HepG2 (cell line): Measurements from ENCODE around the gene PTX4. TPM values are rescaled to one million over a fixed set of nuclear protein-coding genes. Genes with fewer than 3 reads are reported as not detected.

Source experiments
- CCAR2 ChIP-seq: fragments of 200-400 bp; formaldehyde crosslinking; optimal IDR thresholded peaks from 2 replicates; pipeline ENCODE3; 2018; ENCODE audit warnings: low read depth, mild to moderate bottlenecking, low read length, moderate library complexity
- FLYWCH1 ChIP-seq: sonication (generic); formaldehyde crosslinking; IDR thresholded peaks from 2 replicates; pipeline ENCODE4 v1.8.1; 2023; ENCODE audit warnings: mild to moderate bottlenecking, missing genetic modification reagents
- HMGXB4 ChIP-seq, 2 experiments: sonication (generic) in 1 of 2; formaldehyde crosslinking in 1 of 2; IDR thresholded peaks; 2 replicates each; pipeline versions ENCODE4 v1.4.0 to v1.6.1; 2018 to 2020; ENCODE audit warnings: missing genetic modification reagents in 2 of 2, borderline replicate concordance in 1 of 2, low read depth in 1 of 2, mild to moderate bottlenecking in 1 of 2, missing biosample characterization in 1 of 2
- MTF1 ChIP-seq: sonication (generic); formaldehyde crosslinking; IDR thresholded peaks from 2 replicates; pipeline ENCODE4 v1.5.0; 2020; ENCODE audit warnings: missing genetic modification reagents
- NRL ChIP-seq: sonication (generic); formaldehyde crosslinking; IDR thresholded peaks from 2 replicates; pipeline ENCODE4 v1.5.0; 2020; ENCODE audit warnings: missing genetic modification reagents, mild to moderate bottlenecking, moderate library complexity, borderline replicate concordance
- ONECUT2 ChIP-seq: sonication (generic); formaldehyde crosslinking; IDR thresholded peaks from 2 replicates; pipeline ENCODE4 v1.4.0; 2020; ENCODE audit warnings: missing genetic modification reagents
- SKIL ChIP-seq: sonication (generic); formaldehyde crosslinking; IDR thresholded peaks from 2 replicates; pipeline ENCODE4 v1.8.0; 2022; ENCODE audit warnings: missing genetic modification reagents, mild to moderate bottlenecking, moderate library complexity, borderline replicate concordance
- TGIF2 ChIP-seq: IDR thresholded peaks from 2 replicates; pipeline ENCODE4 v1.6.1; 2016; ENCODE audit warnings: control low read depth, missing compliant biosample characterization
- ZNF101 ChIP-seq: sonication (generic); formaldehyde crosslinking; IDR thresholded peaks from 2 replicates; pipeline ENCODE4 v1.4.0; 2020; ENCODE audit warnings: mild to moderate bottlenecking, low read depth, missing genetic modification reagents, borderline replicate concordance
- ZNF605 ChIP-seq: sonication (generic); formaldehyde crosslinking; IDR thresholded peaks from 2 replicates; pipeline ENCODE4 v1.8.0; 2022; ENCODE audit warnings: mild to moderate bottlenecking, missing genetic modification reagents
- polyA plus RNA-seq, 8 experiments: library from polyadenylated mRNA; depleted of rRNA in 3 of 8; stranded (reverse) in 7 of 8; unstranded in 1 of 8; fragments of >200 nt; fragmentation: Illumina TruSeq in 4 of 8; extraction: Trizol in 4 of 8; gene quantifications; 2 replicates each; pipeline versions ENCODE4 v1.2.1 to v1.2.3, GENCODE V29; 2011 to 2016; ENCODE audit warnings: low read depth in 4 of 8, missing spikeins in 1 of 8, mixed read lengths in 1 of 8; ENCODE audit not compliant: insufficient read depth in 1 of 8
- total RNA-seq, 5 experiments: library from RNA; depleted of rRNA; stranded (reverse); fragments of >200 nt; fragmentation: Illumina TruSeq; extraction: Trizol; gene quantifications; 2 replicates each; pipeline ENCODE4 v1.2.3, GENCODE V29; 2016; ENCODE audit warnings: low read depth in 1 of 5
- TF ChIP-seq, protein P1 (sequence below): sonication (generic); formaldehyde crosslinking; conservative IDR thresholded peaks from 2 replicates; pipeline ENCODE4 v1.8.0; 2022; ENCODE audit warnings: missing genetic modification reagents
- TF ChIP-seq, protein P2 (sequence below): sonication (generic); formaldehyde crosslinking; IDR thresholded peaks from 2 replicates; pipeline ENCODE4 v1.5.0; 2020; ENCODE audit warnings: mild to moderate bottlenecking, missing genetic modification reagents, borderline replicate concordance
- TF ChIP-seq, protein P3 (sequence below): sonication (generic); formaldehyde crosslinking; IDR thresholded peaks from 2 replicates; pipeline ENCODE4 v1.8.0; 2023; ENCODE audit warnings: mild to moderate bottlenecking, missing genetic modification reagents
- TF ChIP-seq, protein P4 (sequence below): sonication (generic); formaldehyde crosslinking; IDR thresholded peaks from 2 replicates; pipeline ENCODE4 v1.5.1; 2020; ENCODE audit warnings: missing genetic modification reagents, mild to moderate bottlenecking, borderline replicate concordance

PTX4 gene
- total and polyA plus RNA-seq, 2 of the 13 experiments (the other 11 are each of a cell fraction or from before 2014, with no cell fraction given): 0.04 TPM; not detected in 1

DNA sequence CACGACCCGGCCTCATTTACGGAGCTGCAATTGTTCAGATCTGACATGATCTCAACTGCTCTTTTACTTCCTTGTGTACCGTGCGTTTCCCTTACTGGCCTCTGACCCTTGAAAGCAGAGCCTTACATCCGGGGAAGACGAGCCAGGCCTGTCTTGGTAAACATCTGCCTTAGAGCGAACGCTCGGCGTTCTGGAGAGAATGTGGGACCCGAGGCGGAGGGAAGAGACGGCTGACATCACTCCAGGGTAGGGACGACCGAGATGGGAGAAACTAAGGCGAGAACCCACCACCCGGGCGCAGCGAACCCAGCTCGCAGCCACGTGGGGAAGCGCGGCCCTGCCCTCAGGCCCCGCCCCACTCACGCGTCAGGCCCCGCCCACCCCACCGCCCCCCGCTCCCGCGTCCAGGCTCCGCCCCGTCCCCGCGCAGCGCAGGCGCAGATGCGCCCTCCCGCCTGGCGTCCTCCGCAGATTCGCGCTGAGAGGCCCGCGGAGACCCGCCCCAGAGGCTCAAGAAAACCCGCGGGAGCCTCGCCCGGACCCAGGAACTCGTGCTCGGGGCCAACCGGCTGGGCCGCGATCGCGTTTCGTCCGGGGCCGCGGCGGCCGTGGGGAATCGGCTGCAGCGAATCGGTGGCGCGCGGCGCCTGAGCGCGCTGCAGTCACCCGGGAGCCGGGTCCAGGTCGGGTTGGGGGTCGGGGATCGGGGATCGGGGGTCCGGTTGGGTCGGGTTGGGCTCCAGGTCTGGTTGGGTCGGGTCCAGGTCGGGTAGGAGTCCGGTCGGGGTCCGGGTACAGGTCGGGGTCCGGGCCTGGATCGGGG lies 4.4 kb upstream of the PTX4 start, which contains the start of gene TELO2 (continued):
- TF ChIP-seq, protein P1, sequence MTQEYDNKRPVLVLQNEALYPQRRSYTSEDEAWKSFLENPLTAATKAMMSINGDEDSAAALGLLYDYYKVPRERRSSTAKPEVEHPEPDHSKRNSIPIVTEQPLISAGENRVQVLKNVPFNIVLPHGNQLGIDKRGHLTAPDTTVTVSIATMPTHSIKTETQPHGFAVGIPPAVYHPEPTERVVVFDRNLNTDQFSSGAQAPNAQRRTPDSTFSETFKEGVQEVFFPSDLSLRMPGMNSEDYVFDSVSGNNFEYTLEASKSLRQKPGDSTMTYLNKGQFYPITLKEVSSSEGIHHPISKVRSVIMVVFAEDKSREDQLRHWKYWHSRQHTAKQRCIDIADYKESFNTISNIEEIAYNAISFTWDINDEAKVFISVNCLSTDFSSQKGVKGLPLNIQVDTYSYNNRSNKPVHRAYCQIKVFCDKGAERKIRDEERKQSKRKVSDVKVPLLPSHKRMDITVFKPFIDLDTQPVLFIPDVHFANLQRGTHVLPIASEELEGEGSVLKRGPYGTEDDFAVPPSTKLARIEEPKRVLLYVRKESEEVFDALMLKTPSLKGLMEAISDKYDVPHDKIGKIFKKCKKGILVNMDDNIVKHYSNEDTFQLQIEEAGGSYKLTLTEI (CRISPR knock-in tag): no peak
- TF ChIP-seq ZNF605 (CRISPR knock-in tag): peak; percentile 9; the same call in 1 of the 2 replicates
- TF ChIP-seq TGIF2 (CRISPR knock-in tag): no peak; the same call in 1 of the 2 replicates
- peak; percentile 61 to 83; a peak in 1 of 4 replicates for TF ChIP-seq HMGXB4 (CRISPR knock-in tag; IDR thresholded peaks at IDR 0.05; ENCODE audit: borderline replicate concordance in 1 of 2, low read depth in 1 of 2)
- TF ChIP-seq MTF1 (CRISPR knock-in tag): no peak
- TF ChIP-seq NRL: peak; percentile 81; the same call in 1 of the 2 replicates
- TF ChIP-seq CCAR2: no peak
- TF ChIP-seq, protein P2, sequence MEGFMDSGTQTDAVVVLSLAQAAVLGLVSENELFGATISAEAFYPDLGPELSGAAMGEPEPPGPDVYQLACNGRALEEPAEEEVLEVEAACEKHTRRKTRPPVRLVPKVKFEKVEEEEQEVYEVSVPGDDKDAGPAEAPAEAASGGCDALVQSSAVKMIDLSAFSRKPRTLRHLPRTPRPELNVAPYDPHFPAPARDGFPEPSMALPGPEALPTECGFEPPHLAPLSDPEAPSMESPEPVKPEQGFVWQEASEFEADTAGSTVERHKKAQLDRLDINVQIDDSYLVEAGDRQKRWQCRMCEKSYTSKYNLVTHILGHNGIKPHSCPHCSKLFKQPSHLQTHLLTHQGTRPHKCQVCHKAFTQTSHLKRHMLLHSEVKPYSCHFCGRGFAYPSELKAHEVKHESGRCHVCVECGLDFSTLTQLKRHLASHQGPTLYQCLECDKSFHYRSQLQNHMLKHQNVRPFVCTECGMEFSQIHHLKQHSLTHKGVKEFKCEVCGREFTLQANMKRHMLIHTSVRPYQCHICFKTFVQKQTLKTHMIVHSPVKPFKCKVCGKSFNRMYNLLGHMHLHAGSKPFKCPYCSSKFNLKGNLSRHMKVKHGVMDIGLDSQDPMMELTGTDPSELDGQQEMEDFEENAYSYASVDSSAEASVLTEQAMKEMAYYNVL: peak; percentile 52; the same call in 1 of the 2 replicates
- TF ChIP-seq, protein P3, sequence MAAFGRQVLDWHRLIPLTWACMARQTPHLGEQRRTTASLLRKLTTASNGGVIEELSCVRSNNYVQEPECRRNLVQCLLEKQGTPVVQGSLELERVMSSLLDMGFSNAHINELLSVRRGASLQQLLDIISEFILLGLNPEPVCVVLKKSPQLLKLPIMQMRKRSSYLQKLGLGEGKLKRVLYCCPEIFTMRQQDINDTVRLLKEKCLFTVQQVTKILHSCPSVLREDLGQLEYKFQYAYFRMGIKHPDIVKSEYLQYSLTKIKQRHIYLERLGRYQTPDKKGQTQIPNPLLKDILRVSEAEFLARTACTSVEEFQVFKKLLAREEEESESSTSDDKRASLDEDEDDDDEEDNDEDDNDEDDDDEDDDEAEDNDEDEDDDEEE (CRISPR knock-in tag): peak; percentile 39; the same call in 1 of the 2 replicates
- no peak for TF ChIP-seq ONECUT2
- TF ChIP-seq, protein P4, sequence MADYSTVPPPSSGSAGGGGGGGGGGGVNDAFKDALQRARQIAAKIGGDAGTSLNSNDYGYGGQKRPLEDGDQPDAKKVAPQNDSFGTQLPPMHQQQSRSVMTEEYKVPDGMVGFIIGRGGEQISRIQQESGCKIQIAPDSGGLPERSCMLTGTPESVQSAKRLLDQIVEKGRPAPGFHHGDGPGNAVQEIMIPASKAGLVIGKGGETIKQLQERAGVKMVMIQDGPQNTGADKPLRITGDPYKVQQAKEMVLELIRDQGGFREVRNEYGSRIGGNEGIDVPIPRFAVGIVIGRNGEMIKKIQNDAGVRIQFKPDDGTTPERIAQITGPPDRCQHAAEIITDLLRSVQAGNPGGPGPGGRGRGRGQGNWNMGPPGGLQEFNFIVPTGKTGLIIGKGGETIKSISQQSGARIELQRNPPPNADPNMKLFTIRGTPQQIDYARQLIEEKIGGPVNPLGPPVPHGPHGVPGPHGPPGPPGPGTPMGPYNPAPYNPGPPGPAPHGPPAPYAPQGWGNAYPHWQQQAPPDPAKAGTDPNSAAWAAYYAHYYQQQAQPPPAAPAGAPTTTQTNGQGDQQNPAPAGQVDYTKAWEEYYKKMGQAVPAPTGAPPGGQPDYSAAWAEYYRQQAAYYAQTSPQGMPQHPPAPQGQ: no peak
- TF ChIP-seq FLYWCH1 (CRISPR knock-in tag): no peak
- no peak for TF ChIP-seq ZNF101 (CRISPR knock-in tag)
- TF ChIP-seq SKIL (CRISPR knock-in tag): no peak
